Measurements from ENCODE around the gene PAK1.

PAK1 gene

DNA sequence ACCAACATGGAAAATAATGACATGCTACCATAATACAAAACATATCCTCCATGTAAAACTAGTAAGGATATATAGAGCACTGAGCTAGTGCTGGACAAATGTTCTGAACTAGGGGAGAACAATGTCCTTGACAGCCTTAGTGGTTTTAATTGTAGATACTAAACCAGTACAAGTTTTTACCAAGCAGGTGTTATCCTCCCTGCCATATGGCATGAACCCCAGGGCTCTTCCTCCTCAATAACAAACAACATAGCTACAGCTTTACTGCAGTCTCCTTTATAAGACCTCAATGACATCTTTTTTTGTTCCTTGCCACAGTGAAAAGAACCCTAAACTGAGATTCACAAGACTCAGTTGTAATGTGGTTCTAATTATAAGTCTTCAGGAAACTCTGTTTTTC, 102.2 kb downstream of the PAK1 start:
- DNase-seq (ENCODE audit: low spot score): no peak

GRCh38 chr11:77370217-77370616, 103.7 kb downstream of the PAK1 start:
- no peak for DNase-seq (ENCODE audit: low spot score)

- DNase-seq (ENCODE audit: low spot score): no peak
Observed at GRCh38 chr11:77361184-77361583, 112.7 kb downstream of the PAK1 start.

- DNase-seq (ENCODE audit: low spot score): no peak
Observed at GRCh38 chr11:77359481-77359880, 114.4 kb downstream of the PAK1 start.

DNA sequence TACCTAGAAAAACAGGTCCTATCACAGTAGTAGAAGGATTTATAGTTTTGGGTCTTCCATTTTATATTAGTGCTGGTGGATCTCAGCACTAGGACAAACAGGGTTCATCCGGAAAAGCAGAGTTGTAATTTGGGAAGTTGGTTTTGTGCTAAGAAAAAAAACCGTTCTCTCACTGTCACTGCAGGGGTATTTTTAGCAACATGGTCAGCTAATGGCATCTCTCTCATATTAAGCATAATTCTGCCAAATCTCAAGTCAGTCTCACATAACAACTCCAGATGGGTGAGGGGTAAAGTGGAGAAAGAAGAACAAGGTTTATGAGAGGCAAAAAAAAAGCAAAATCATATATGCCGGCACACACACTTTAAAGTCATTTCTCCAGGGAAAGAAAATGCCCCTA, 120.8 kb downstream of the PAK1 start:
- DNase-seq (ENCODE audit: low spot score): no peak

- DNase-seq (ENCODE audit: low spot score): no peak
Observed at GRCh38 chr11:77351281-77351886, 122.5 kb downstream of the PAK1 start.

DNA sequence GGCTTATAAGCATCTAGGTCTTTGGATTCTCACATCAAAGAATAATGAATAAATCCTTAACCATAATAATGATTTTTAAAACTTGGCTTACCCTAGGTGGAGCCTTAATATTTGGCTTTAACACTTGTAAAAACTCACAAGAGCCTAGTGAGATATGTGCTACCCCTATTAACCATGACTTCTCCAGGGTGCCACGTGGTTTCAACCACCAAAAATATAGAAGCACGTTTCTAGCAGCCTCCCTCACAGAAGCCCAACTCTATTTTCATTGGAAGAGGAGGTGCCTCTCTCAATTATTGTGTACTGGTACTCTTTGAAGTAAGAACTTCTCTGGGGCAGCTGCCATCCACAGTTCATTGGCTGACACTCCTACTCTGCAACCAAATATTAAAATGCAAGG, 125.9 kb downstream of the PAK1 start:
- DNase-seq (ENCODE audit: low spot score): no peak

DNA sequence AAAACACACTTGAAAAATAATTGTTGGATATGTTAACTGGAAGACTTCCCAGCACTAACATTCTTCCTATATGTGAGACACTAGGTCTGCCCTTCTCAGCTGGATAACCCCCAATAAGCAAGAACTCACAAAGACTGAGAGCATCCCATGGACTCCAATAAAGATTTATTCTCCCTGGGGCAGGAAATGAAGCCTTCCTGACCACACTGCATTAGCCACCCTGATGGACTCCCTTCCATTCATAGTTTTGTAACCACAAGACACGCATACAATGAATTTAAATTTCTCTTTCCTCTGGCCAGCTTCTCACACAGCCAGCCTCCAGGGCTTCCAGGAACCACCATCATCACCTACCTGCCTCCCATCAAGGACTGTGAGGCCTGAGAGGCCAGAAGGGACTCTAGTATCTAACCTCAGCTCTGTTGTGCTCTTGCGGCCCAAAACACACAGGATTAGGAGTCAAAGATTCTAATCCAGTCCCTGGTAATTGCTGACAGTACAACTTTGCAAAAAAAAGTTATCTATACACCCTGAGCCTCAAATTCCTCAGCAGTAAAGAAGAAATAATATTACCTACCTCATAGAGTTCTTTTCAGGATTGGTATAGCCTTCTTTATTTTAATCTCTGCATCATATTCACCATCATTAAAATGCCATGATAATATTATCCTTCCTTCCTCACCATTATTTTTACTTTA, 126.8 kb downstream of the PAK1 start:
- DNase-seq (ENCODE audit: low spot score): no peak

- no peak for DNase-seq (ENCODE audit: low spot score)
Observed at GRCh38 chr11:77345621-77346020, 128.3 kb downstream of the PAK1 start.

DNA sequence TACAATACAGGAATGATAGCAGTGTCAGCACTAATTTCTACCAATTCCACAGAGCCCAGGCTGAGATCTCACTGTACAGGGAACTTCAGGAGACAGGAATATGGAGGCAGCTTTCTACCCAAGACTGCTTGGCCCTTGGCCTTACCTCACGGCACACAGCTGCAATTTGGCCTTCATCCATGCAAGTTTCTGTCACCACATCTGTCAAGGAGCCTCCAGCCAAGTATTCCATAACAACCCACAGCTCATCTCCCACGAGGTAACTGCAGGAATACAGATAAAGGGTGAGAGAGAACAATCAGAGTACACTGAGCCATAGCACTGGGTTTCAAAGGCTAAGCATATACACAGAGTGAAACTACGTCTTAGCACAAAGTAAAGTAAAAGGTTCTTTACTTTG, 133.4 kb downstream of the PAK1 start:
- no peak for DNase-seq (ENCODE audit: low spot score)

DNA sequence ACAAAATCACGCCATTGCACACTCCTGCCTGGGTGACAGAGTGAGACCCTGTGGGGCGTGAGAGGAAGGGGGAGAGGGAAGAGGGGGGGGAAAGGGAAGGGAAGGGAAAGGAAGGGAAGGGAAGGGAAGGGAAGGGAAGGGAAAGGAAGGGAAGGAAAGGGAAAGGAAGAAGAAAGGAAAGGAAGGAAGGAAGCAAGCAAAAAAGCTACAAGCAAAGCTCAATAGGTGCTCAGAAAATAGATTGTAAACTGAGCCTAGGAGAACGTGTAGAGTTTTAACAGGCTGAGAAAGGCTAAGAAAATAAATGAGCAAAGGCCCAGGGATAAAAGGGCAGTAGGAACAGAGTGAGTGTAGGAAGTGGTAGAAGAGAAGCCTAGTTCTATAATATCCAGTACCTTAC, 141.6 kb downstream of the PAK1 start:
- no peak for DNase-seq (ENCODE audit: low spot score)

- no peak for DNase-seq (ENCODE audit: low spot score)
Observed at GRCh38 chr11:77325159-77325558, 148.7 kb downstream of the PAK1 start.

DNA sequence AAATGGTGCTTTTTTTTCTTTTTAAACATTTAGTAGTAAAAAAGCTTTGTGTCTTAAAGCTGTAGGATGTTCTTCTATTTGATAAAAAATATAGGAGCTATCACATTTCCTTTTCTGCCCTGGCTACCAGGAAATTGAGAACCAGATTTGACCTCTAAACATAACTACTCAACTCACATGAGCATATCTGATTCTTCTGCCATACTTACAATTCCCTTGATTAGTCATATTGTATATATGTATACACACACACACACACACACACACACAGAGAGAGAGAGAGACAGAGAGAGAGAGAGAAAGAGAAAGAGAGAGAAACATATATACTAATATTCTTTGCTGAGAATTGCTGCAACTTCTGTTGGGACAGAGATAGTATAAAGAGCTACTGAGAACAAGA, 149.4 kb downstream of the PAK1 start:
- no peak for DNase-seq (ENCODE audit: low spot score)

GRCh38 chr11:77322926-77323590, 150.8 kb downstream of the PAK1 start:
- DNase-seq (ENCODE audit: low spot score): no peak

DNA sequence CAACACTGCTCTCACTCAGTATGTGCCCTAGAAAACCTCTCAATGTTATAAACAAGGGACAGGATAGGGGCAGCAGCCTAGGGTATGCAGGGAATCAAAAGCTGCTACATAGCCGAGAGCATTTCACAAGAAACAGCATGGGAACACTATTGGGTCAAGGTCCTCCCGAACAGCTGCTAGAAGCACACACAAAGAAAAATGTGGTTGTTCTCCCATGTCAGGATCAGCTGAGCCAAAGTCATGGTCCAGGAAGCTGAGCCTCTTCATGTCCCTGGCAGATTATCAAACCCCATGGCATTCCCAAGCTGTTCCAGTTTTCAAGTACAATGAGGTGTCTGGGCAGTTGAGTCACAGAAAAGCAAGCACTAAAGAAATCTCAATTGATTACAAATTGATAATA, 151.4 kb downstream of the PAK1 start:
- no peak for DNase-seq (ENCODE audit: low spot score)

GRCh38 chr11:77320351-77320750, 153.5 kb downstream of the PAK1 start:
- no peak for DNase-seq (ENCODE audit: low spot score)

DNA sequence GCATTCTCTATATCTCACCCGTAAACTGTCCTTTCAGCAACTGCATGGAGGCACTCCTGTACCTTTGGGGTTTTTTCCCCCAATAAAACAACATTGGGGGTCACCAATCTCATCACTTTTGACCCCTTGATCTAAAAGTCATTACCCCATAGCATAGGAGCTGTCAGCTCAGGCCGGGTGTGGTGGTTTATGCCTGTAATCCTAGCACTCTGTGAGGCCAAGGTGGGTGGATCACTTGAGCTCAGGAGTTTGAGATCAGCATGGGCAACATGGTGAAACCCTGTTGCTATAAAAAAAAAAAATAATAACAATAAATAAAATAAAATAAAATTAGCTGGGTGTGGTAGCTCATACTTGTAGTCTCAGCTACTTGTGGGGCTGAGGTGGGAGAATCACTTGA, 155.3 kb downstream of the PAK1 start:
- no peak for DNase-seq (ENCODE audit: low spot score)

GRCh38 chr11:77316733-77317342, 157.1 kb downstream of the PAK1 start:
- no peak for DNase-seq (ENCODE audit: low spot score)

DNA sequence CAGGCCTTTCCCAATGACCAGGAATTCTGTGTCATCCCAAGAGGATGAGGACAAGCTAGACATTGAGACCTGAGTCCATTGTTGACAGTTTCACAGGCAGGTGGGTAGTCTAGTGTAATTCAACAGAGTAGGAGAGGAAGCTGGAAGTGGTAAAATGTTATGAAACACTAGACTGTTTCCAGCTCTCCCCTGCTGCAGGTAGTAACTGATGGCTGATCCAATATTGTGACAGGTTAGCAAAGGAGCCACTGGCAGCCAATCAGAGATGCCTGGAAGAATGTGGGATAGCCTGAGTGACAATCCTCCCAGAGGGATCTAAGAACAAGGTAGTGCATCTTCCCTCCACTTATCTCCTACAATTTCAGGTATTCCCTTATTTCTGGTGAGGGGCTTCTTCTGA, 161.8 kb downstream of the PAK1 start:
- DNase-seq (ENCODE audit: low spot score): no peak

- DNase-seq (ENCODE audit: low spot score): no peak
Observed at GRCh38 chr11:77311701-77312100, 162.2 kb downstream of the PAK1 start.

DNA sequence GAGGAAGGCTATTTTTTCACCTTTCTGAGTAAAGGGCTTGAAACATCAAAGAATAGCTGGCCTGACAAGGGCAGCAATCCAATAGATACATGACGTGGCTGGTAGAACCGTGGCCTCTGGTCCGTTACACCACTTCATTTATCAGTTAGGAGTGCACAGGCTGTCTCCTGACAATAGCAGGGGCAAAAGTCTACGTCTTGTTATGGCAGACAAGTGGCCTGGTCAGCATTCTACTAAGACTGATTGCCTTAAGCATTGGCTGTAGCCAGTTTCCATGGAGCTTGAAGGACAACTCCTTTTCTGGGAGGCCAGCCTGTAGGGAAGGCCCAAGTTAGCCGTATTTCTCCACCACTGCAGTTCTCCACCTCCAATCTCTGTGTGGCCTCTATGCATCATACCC, 163.2 kb downstream of the PAK1 start:
- DNase-seq (ENCODE audit: low spot score): no peak

GRCh38 chr11:77309401-77310085, 164.4 kb downstream of the PAK1 start:
- DNase-seq (ENCODE audit: low spot score): no peak

- DNase-seq (ENCODE audit: low spot score): no peak
Observed at GRCh38 chr11:77308838-77309237, 165.1 kb downstream of the PAK1 start.
